Amniotic stem cell (primary cell): ENCODE measurements around the gene RBM5.
"Not testable (repeated sequence)": the region's sequence is repeated elsewhere in the genome, so short reads cannot be mapped to it uniquely, and the experiment has no call there.

Source experiments
- DNase-seq: peaks from one replicate; lab custom pipeline; 2025; lab: John Stamatoyannopoulos, UW

Gene RBM5

DNA sequence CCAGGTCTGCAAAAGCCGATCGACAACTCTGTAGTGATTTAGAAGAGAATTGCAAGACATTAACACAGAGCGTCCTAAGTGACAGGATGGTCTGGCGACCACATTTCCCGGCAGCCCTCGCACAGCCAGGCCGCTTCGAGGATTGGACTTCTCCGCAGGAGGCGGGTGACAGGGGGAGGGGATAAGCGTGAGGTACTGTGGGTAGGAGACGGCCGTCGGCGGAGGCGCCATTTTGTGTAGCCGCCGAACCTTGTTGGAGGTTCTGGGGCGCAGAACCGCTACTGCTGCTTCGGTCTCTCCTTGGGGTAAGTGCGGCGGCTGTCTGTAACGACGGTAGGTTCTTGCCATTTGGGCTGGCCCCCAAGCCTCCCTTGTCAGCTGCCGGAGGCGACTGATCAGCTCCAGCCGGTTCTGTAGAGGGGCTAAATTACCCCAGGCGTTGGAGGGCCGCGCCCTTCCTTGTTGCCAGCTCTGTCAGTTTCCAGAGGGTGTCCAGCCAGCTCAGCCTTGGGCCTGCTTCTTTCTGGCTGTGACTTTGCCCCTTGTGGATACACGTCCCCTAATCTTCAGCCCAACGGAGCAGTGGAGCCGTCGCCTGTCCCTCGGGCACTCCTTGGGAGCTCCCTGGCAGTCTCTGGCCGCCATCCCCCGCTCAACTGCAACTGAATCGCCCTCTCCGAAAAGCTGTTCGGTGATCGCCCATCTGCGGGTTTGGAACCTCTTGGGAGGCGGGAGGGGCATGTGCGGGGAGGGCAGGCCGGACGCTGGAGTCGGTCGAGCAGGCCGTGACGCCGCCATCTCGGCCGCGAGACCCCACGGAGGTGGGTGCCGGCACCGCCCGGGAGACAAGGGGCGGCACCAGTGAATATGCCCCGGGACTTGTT is at the start of gene RBM5:
Gene RBM5 (plus strand): TSS at position 195 of the 884 bp plus-strand sequence. CDS start 1,516 bp downstream, outside the sequence.
- peak; percentile 81 for DNase-seq

DNA sequence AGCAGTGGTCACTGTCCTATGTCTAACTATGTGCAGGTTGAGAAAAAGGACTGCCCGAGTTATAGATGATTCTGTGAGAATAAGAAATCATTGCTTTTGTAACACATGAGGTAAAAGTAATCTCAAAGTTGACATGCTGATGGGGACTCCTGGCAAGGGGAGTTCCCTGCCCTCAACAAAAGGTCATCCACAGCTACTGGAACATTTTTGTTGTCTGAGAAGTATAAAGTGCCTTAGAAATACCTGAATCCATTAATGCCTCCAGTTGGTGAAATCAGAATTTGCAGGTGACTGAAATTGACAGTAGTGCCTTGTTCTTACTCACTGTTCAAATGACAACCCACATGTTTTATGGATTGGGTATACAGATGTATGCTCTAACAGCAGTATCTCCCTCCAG is 43.7 kb upstream of the RBM5 start:
- no peak for DNase-seq

DNA sequence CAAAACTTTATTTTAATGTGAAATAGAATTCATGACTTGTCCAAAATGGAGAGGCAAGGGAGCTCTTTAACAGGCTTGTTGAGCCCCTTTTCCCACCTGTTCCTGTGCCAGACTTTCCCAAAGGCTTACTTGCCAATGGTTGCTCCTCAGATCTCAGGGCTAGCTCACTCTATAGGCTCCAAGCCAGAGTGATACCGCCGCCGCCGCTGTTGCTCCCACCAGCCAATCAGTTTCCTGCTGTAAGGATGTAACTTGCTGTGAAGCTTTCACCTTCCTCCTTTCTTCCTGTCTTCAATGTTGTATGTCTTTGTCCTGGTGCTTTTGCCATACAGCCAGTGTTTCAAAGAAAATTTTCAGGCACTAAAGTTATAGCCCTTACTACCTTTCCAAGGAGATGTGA is 41.3 kb upstream of the RBM5 start:
- no peak for DNase-seq

GRCh38 chr3:50050361-50050760 is 38.4 kb upstream of the RBM5 start:
- DNase-seq, result peak; percentile 15

GRCh38 chr3:50057756-50058155 is 31.0 kb upstream of the RBM5 start:
- DNase-seq, result no peak

DNA sequence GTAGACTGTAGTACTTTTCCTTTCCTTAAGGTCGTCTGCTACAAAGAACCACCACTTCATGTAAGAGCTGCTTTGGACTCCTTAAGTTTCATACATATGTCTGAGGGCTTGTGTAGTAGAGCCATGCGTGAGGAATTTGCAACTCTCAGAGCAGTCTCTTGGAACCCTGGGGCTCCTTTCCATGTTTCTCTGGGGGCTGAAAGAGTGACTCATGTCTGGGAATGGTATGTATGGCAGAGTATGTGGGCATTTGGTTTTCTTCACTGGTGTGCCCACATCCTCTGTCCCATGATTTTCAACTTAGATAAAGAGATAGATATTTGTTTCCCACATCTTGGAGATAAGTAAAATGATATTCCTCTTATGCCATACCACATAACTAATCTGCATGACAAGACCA is 20.6 kb upstream of the RBM5 start:
- no peak for DNase-seq

DNA sequence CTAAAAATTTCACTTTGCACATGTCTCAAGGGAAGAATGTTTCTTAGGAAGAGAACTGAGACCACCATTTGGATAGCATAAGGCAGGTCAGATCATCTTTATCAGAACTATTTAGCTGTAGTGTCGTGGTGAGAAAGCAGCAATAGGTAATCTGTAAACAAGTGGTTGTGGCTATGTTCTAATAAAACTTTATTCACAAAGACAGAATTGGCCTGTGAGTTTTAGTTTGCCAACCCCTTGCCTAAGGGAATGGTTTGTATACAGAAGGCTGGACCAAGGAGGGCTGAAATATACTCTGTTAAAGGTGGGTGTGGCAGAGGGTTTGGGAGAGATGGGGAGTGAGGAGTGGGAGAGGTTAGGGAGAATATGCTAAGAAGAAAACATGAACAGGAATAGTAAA is 10.6 kb upstream of the RBM5 start:
- DNase-seq, result no peak

DNA sequence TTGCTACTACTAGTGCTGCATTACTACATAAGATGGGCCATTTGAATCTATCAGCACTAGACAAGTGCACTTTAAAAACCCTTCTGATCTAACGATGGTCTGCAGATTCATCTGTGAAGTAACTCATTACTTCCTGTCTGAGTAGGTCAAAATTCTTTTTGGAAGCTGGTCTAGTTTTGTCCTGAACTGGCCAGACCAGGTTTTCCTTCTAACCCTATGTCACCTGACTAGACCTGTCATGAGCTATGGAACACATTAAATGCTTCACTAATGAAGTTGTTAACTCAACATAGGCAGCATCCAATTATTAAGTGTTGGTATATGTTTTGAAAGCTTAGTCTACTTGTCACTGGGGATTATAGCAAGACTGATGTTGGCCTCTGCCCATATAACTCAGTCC is 10.1 kb upstream of the RBM5 start:
- no peak for DNase-seq

DNA sequence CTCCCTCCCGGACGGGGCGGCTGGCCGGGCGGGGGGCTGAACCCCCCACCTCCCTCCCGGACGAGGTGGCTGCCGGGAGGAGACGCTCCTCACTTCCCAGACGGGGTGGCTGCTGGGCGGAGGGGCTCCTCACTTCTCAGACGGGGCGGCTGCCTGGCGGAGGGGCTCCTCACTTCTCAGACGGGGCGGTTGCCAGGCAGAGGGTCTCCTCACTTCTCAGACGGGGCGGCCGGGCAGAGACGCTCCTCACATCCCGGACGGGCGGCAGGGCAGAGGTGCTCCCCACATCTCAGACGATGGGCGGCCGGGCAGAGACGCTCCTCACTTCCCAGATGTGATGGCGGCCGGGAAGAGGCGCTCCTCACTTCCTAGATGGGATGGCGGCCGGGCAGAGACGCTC is 3.8 kb upstream of the RBM5 start:
- DNase-seq, result not testable (repeated sequence)

DNA sequence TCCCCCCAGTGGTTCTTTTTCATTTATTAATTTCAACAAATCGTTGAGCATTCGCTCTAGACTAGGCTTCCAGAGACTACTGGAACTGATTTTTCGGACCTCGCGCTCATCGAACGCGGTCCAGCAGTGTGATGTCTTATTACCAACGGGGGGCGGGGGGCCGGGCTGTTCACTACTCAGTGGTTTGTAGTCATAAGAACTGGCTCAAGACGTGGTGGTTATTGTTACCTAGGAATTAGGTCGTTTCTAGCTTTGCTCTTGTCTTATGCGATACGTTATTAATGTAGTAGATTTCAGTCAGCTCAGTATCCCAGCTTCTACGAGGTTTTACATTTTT is 858 bp downstream of the RBM5 start:
- no peak for DNase-seq

GRCh38 chr3:50090984-50091383 is 2.3 kb downstream of the RBM5 start:
- no peak for DNase-seq

DNA sequence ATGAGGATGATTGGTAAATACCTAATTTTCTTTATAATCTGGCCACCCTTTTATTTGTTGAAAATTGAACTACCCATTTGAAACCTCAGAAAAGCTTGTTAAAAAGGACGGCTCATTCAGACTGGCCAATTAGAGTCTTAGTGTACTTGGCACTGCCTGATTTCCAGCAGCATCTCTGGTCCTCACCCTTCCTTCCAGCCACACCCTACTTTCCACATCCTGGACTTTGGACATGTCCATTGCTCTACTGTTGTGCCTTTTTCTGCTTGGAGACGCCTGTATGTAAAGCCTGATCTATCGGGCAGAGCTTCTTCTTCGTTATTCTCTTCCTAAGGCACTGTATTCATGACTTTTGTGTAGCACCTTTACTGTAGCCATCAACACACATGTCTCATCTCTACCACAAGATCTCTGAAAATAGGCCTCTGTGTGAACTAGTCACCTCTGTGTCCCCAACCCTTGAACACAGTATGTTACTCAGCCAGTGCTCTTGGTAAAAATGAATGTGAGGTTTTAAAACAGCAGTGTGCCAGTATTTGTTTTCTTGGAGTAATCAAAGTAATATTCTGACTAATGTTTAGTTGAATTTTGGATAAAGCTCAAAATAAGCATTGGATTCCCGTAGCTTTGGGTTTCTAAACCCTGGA is 6.8 kb downstream of the RBM5 start:
- DNase-seq, result no peak

DNA sequence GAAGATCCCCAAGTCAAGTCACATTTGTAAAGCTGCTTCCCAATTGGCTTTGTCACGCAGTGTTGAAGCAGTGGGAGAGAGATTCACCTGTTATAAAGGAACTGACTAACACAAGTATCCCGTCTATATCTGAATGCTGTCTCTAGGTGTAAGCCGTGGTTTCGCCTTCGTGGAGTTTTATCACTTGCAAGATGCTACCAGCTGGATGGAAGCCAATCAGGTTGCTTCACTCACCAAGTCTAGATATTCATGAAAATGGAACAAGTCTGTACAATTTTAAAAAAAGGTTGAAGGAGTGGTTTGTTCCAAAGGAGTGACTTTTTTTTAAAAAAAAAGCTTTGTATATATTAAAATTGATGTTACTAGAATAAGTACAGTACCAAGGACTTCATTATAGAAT is 11.7 kb downstream of the RBM5 start:
- DNase-seq, result no peak

GRCh38 chr3:50100956-50101845 is 12.5 kb downstream of the RBM5 start:
- no peak for DNase-seq

GRCh38 chr3:50102558-50102957 is 13.8 kb downstream of the RBM5 start:
- no peak for DNase-seq

- DNase-seq, result no peak
Observed at GRCh38 chr3:50111757-50112156, 23.0 kb downstream of the RBM5 start.

DNA sequence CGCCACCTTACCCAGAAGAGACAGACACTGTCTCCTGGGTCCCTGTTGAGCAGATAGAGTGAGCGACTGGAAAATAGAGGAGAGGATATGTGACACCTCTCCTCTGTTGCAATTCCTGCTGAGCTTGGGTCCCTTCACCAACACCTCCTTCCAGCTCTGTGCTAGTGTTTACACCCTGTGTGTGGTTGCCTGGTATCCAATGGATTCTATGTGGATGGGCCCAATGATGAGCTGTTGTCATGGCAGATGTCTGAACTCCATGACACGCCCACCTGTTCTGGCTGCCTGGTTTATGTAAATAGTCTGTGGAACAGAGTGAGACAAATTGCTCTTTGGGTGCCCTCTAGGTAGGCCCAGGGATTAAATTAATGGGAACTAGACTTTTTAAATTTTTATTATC is 23.7 kb downstream of the RBM5 start:
- no peak for DNase-seq

DNA sequence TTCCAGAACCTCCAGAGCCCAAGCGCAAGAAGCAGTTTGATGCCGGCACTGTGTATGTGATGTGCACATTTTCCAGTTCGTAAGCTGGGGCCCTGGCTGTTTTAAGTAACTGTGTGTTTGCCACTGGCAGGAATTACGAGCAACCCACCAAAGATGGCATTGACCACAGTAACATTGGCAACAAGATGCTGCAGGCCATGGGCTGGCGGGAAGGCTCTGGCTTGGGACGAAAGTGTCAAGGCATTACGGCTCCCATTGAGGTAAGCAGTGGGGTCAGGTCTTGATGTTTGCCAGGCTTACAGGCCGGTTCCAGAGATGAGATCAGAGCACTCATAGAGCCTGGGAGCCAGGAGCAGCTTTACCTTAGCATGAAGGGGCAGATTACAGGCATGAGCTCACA is 28.4 kb downstream of the RBM5 start:
- no peak for DNase-seq

DNA sequence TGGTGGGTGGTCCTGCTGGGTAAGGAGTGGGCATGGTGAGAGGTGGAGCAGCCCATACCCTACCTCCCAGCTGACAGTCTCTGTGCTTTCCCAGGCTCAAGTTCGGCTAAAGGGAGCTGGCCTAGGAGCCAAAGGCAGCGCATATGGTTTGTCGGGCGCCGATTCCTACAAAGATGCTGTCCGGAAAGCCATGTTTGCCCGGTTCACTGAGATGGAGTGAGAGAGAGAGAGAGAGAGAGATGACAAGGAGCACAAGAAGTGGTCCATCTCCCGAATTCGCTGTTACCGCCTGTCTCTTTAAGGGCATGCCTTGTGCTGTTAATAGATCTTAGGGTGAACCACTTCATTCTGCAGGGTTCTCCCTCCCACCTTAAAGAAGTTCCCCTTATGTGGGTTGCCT is 29.5 kb downstream of the RBM5 start:
- no peak for DNase-seq

DNA sequence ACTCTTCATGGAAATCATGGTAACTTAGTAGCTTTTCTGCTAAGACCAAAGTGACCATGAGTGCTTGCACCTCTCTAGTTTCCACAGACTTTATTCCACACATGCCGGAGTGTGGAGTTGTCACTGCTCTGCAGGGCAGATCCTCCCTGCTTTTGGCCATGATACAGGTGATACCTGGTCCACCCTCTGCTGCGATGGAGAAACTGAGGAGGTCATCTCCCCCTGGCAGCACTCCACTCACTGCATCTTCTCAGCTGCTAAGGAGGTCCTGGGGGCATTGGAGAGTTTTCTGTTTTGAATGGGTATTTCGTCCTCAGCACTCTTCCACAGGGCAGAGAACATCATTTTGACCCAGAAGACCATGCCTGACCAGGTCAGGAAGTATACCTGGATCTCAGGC is 31.1 kb downstream of the RBM5 start:
- DNase-seq, result no peak

GRCh38 chr3:50120364-50121071 is 31.8 kb downstream of the RBM5 start:
- no peak for DNase-seq
